ENCODE measurements around the gene RABIF. TPM values are rescaled to one million over a fixed set of nuclear protein-coding genes. Genes with fewer than 3 reads are reported as not detected.

RABIF gene
- total and polyA plus RNA-seq, 9 donors, result 4.3 to 7.3 (median 6.2) TPM

DNA sequence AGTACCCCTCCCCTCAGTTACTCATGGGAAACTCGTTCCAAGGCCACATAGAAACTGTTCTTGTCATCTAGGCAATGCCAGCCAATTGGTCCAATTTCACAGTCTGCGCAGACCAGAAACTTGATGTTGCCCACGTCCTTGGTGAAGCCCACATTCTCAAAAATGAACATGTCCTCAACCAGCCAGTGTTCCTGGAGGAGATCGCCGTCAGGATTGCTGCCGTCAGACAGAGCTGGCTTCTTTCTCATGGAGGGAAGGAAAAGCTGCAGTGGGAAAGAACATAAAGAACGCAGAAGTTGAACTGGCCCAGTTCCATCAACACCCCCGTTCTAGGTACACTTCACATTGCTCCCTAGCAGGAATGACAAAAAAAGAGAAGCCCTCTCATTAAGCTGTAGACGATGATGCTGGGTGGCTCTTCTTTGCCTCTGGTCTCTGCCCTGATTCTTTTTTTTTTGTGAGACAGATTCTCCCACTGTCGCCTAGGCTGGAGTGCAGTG lies 7.9 kb downstream of the RABIF start:
- Histone ChIP-seq H3K4me3 (ENCODE audit: low read length) (no peak overlapping the region), H3K27ac (ENCODE audit: low read length) (no peak overlapping the region), H3K9me3 (replicated peaks; ENCODE audit: control insufficient read depth, low read depth, low read length) (no peaks in the 10 kb centered on the region), H3K36me3 (ENCODE audit: control insufficient read depth, insufficient read depth, low read length) (peaks cover 23% of the 10 kb centered on the region), H3K4me1 (ENCODE audit: control insufficient read depth, insufficient read depth, low read length) (no peaks in the 10 kb centered on the region), H3K27me3 (ENCODE audit: control insufficient read depth, insufficient read depth, low read length) (no peaks in the 10 kb centered on the region)
- WGBS (ENCODE audit: insufficient coverage), result 94% methylated on average over 3 of the region's 10 CpGs
- no peak for DNase-seq

DNA sequence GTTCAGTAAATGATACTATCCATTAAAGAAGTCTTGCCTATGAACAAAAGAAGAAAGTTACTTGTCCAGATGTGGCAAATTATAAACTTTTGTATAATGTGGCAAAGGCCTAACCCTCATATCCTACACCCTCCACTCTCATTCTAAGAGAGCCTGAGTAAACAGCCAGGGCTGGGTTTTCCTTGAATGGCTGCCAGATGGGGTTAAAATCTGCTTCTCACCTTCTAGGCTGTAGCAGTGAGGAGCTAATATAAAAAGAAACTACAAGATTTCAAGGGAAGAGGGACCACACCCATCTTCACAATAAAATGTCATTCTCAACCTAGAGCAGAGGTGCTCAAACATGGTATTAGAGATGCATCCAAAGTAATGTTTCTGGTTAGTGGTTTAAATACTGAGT lies 8.9 kb downstream of the RABIF start:
- no peaks in the 10 kb centered on the region for H3K9me3 ChIP-seq (replicated peaks; ENCODE audit: control insufficient read depth, low read depth, low read length)
- H3K27ac ChIP-seq (ENCODE audit: low read length), result no peak overlapping the region
- no peaks in the 10 kb centered on the region for H3K27me3 ChIP-seq (ENCODE audit: control insufficient read depth, insufficient read depth, low read length)
- no peaks in the 10 kb centered on the region for H3K4me1 ChIP-seq (ENCODE audit: control insufficient read depth, insufficient read depth, low read length)
- no peak for DNase-seq
- H3K36me3 ChIP-seq (ENCODE audit: control insufficient read depth, insufficient read depth, low read length), result peaks cover 23% of the 10 kb centered on the region
- no peak overlapping the region for H3K4me3 ChIP-seq (ENCODE audit: low read length)

DNA sequence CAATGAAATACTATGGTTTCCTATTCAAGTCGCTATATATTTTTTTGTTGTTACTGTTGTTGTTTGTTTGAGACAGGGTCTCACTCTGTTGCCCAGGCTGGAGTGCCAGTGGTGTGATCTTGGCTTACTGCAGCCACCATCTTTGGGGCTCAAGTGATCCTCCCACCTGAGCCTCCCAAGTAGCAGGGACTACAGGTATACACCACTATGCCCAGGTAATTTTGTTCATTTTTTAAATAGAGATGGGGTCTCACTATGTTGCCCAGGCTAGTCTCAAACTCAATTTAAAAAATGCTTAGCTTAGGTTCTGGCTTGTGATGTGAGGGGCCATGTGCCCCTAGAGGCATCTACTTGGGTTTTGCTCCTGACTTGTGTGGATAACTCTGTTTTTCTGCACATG lies 9.8 kb downstream of the RABIF start:
- H3K9me3 ChIP-seq (replicated peaks; ENCODE audit: control insufficient read depth, low read depth, low read length), result no peaks in the 10 kb centered on the region
- H3K36me3 ChIP-seq (ENCODE audit: control insufficient read depth, insufficient read depth, low read length), result peaks cover 23% of the 10 kb centered on the region
- WGBS (ENCODE audit: insufficient coverage), result no CpG with 5 or more reads among the region's 1 CpG
- no peak overlapping the region for H3K4me3 ChIP-seq (ENCODE audit: low read length)
- no peaks in the 10 kb centered on the region for H3K4me1 ChIP-seq (ENCODE audit: control insufficient read depth, insufficient read depth, low read length)
- no peaks in the 10 kb centered on the region for H3K27me3 ChIP-seq (ENCODE audit: control insufficient read depth, insufficient read depth, low read length)
- no peak for DNase-seq
- H3K27ac ChIP-seq (ENCODE audit: low read length), result no peak overlapping the region

DNA sequence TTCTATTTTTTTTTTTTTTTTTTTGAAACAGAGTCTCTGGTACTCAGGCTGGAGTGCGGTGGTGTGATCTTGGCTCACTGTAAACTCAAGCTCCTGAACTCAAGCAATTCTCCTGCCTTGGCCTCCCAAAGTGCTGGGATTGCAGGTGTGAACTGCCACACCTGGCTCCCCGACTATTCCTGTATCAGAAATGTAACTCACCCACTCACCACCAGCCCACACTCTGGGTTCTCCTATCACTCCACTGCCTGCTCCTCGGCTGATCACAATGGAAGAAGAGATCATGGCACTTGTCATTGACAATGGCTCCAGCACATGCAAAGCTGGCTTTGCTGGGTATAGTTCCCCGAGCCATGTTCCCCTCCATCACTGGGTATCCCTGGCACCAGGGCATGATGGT lies 15.9 kb downstream of the RABIF start:
- Histone ChIP-seq H3K4me3 (ENCODE audit: low read length) (no peak overlapping the region), H3K36me3 (ENCODE audit: control insufficient read depth, insufficient read depth, low read length) (peaks cover 4% of the 10 kb centered on the region), H3K27me3 (ENCODE audit: control insufficient read depth, insufficient read depth, low read length) (no peaks in the 10 kb centered on the region), H3K9me3 (replicated peaks; ENCODE audit: control insufficient read depth, low read depth, low read length) (no peaks in the 10 kb centered on the region), H3K27ac (ENCODE audit: low read length) (no peak overlapping the region), H3K4me1 (ENCODE audit: control insufficient read depth, insufficient read depth, low read length) (no peaks in the 10 kb centered on the region)
- WGBS (ENCODE audit: insufficient coverage), result 100% methylated on average over 3 of the region's 4 CpGs
- DNase-seq, result no peak

DNA sequence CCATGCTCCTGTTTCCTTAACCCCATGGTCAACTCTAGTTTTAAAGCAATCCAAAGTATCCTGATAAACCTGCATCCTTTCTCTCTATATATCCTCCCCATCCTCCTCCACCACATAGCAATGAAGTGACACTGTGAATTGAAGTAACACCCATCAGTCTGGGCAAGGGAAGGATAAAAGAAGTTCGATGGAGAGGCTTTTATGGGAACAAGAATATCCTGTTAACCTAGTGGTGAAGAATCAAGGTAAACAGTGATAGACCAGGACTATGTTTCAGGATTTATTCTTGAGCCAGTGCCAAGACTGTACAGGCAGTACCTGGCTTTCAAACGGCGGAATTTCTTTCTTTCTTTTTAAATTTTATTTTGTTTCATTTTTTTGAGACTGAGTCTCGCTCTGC lies 17.6 kb downstream of the RABIF start:
- Histone ChIP-seq H3K4me1 (ENCODE audit: control insufficient read depth, insufficient read depth, low read length) (no peaks in the 10 kb centered on the region), H3K9me3 (replicated peaks; ENCODE audit: control insufficient read depth, low read depth, low read length) (no peaks in the 10 kb centered on the region), H3K4me3 (ENCODE audit: low read length) (no peak overlapping the region), H3K36me3 (ENCODE audit: control insufficient read depth, insufficient read depth, low read length) (no peaks in the 10 kb centered on the region), H3K27me3 (ENCODE audit: control insufficient read depth, insufficient read depth, low read length) (no peaks in the 10 kb centered on the region), H3K27ac (ENCODE audit: low read length) (no peak overlapping the region)
- no peak for DNase-seq
- 40% methylated on average over 1 of the region's 4 CpGs for WGBS (ENCODE audit: insufficient coverage)

DNA sequence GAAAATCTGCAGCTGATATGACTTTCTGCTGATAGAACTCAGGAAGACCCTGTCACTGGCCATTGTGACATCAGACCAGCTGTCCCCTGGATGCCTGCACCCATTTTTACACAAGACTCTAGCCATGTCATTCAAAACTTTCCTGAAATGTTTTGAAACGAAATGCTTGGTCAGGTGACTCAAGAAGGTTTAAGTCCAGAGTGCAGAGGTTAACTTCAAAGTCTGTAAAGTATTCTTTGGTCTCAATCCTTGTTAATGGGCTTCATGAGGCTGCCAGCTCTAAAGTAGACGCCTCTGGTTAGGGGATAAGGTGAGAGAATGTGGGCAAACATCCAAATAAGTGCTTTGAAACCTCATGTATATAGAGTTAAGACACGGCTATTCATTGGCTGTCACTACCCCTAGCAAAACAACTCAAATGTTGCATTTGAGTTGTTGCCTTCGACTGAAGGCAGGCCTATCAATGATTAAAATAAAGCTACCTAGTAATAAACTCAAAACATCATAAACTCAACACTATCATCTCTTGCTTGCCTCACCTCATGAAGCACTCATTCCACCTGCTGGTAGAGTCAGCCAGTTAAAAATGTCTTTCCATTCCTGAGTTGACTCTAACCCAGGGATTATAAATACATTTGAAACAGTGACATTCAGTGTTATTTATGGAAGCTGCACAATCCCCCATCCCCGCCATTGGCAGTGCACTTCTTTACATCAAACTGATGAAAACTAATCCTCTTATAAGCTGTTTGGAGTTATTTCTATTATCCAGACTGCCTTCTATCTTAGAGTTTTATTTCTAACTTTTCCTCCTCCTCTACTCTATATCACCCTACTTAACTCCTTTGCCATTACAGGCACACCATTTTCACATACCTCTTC lies 26.0 kb downstream of the RABIF start:
- Histone ChIP-seq H3K27ac (ENCODE audit: low read length) (no peak overlapping the region), H3K9me3 (replicated peaks; ENCODE audit: control insufficient read depth, low read depth, low read length) (no peaks in the 10 kb centered on the region), H3K4me1 (ENCODE audit: control insufficient read depth, insufficient read depth, low read length) (peaks cover 12% of the 10 kb centered on the region), H3K27me3 (ENCODE audit: control insufficient read depth, insufficient read depth, low read length) (no peaks in the 10 kb centered on the region), H3K36me3 (ENCODE audit: control insufficient read depth, insufficient read depth, low read length) (no peaks in the 10 kb centered on the region), H3K4me3 (ENCODE audit: low read length) (no peak overlapping the region)
- DNase-seq, result no peak
- WGBS (ENCODE audit: insufficient coverage), result 19% methylated on average over 2 of the region's 5 CpGs

DNA sequence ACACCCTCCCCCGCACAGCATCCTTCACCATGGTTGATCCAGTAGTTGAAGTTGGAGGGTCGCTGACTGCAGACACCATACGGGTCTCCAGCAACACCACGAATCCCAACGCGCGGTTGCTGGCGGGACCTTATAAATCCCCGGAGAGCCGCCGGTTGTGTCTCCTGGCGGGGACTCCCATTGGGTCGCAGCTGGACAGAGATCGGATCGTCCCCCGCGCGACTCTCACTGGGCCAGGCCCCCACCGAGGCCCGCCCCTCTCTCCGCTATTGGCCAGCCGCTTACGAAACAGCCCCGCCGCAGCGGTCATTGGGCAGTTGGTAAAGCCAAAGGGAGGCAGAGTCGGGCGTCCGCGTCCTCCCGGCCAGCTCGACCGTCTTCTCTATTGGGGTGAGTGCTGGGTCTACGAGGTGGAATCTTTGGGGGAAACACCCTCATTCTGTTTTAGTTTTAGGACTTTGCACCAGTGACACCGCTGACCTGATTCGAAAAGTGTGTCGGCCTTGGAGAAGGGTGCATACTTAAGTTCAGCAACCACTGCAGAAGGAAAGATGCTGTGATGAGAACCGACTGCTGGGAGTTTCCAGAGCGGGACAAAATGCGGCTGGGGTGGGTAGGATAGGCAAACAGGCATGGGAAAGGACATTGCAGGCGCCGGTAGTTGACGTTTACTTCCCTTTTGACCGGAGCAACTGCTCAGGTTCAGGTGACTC lies 27.4 kb downstream of the RABIF start:
- DNase-seq, result peak; percentile 92
- H3K9me3 ChIP-seq (replicated peaks; ENCODE audit: control insufficient read depth, low read depth, low read length), result no peaks in the 10 kb centered on the region
- under 1% methylated on average over 37 of the region's 44 CpGs for WGBS (ENCODE audit: insufficient coverage)
- H3K27me3 ChIP-seq (ENCODE audit: control insufficient read depth, insufficient read depth, low read length), result no peaks in the 10 kb centered on the region
- H3K4me1 ChIP-seq (ENCODE audit: control insufficient read depth, insufficient read depth, low read length), result peaks cover 15% of the 10 kb centered on the region
- H3K36me3 ChIP-seq (ENCODE audit: control insufficient read depth, insufficient read depth, low read length), result no peaks in the 10 kb centered on the region
- peak overlapping the region; percentile 3 for H3K27ac ChIP-seq (ENCODE audit: low read length)
- H3K4me3 ChIP-seq (ENCODE audit: low read length), result peak overlapping the region; percentile 72

DNA sequence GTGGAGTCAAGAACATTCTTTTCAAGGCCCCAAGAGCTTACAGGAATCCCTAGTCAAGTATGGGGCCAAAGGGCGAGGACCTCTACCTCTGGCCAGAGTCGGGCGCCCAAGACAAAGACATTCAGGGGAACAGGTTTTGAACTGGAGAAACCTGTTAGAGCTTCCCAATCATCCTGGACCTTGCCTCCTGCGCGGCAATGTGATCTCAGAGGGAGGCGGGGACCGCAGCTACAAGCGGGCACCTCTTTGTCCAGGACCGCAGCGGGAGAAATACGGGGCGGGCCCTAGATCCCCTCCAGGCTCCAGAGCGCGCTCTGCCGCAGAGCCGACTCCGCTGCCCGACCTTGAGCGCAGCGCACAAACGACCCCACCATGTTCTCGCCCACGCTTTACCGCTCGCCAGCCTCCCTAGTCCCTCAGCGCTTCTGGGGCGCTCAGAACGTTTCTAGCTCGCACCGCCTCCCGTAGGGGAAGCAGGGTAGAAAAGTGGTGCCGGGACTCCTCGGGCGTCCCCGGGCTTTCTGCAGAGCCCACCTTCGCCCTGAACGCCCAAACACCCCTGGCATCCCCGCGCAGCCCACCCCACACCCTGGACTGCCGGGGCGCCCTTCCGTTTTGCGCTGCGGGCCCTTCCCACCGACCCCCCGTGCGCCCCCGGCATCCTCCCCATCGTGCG lies 28.1 kb downstream of the RABIF start:
- peak; percentile 25 for DNase-seq
- no peaks in the 10 kb centered on the region for H3K9me3 ChIP-seq (replicated peaks; ENCODE audit: control insufficient read depth, low read depth, low read length)
- H3K36me3 ChIP-seq (ENCODE audit: control insufficient read depth, insufficient read depth, low read length), result no peaks in the 10 kb centered on the region
- 2% methylated on average over 33 of the region's 50 CpGs for WGBS (ENCODE audit: insufficient coverage)
- H3K4me3 ChIP-seq (ENCODE audit: low read length), result peak overlapping the region; percentile 72
- no peak overlapping the region for H3K27ac ChIP-seq (ENCODE audit: low read length)
- peaks cover 15% of the 10 kb centered on the region for H3K4me1 ChIP-seq (ENCODE audit: control insufficient read depth, insufficient read depth, low read length)
- no peaks in the 10 kb centered on the region for H3K27me3 ChIP-seq (ENCODE audit: control insufficient read depth, insufficient read depth, low read length)

DNA sequence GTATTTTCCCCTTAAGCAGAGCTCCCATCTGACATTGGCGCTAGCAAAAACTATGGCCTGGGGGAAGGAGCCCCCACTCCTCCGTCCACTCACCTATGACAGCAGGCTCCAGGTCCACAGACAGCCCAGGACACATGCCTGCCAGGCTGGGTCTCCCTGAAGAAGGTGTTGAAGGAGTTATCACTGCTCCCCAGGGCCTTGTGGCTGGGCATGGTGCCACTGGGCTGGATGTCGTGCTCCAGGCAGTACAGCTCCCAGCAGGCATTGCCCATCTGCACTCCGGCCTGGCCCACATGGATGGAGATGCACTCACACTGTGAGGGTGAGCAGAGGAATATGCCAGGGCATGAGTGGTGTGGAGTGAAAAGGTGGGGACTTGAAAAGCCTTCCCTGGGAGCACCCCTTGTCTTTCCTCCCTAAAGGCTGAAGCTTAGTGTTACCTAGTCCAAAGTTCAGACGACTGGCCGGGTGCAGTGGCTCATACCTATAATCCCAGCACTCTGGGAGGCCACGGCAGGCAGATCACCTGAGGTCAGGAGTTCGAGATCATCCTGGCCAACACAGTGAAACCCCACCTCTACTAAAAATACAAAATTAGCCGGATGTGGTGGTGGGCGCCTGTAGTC lies 30.0 kb downstream of the RABIF start:
- H3K4me1 ChIP-seq (ENCODE audit: control insufficient read depth, insufficient read depth, low read length), result peaks cover 15% of the 10 kb centered on the region
- H3K4me3 ChIP-seq (ENCODE audit: low read length), result no peak overlapping the region
- H3K36me3 ChIP-seq (ENCODE audit: control insufficient read depth, insufficient read depth, low read length), result no peaks in the 10 kb centered on the region
- WGBS (ENCODE audit: insufficient coverage), result 79% methylated on average over 5 of the region's 10 CpGs
- DNase-seq, result no peak
- peak overlapping the region; percentile 48 for H3K27ac ChIP-seq (ENCODE audit: low read length)
- no peaks in the 10 kb centered on the region for H3K27me3 ChIP-seq (ENCODE audit: control insufficient read depth, insufficient read depth, low read length)
- no peaks in the 10 kb centered on the region for H3K9me3 ChIP-seq (replicated peaks; ENCODE audit: control insufficient read depth, low read depth, low read length)

DNA sequence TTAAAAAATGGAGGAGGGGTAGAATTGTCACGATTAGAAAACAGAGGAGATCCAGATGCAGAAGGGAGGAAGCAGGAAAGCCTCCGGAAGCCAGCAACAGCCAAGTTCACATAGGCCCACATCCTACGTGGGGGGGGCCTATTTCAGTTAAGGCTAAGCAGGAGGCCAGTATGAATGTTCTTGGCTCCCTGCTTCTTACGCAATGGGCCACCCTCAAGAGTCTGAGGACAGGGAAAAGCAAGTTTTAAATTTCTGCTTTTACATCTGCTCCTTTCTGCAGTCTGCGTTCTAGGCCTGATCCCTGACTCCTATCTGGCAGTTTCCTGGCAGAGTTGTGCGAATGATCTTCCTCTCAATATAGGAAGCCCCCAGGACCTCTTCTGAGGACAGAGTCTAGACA lies 30.6 kb downstream of the RABIF start:
- Histone ChIP-seq H3K4me3 (ENCODE audit: low read length) (no peak overlapping the region), H3K27ac (ENCODE audit: low read length) (peak overlapping the region; percentile 48), H3K27me3 (ENCODE audit: control insufficient read depth, insufficient read depth, low read length) (no peaks in the 10 kb centered on the region), H3K9me3 (replicated peaks; ENCODE audit: control insufficient read depth, low read depth, low read length) (no peaks in the 10 kb centered on the region), H3K36me3 (ENCODE audit: control insufficient read depth, insufficient read depth, low read length) (no peaks in the 10 kb centered on the region), H3K4me1 (ENCODE audit: control insufficient read depth, insufficient read depth, low read length) (peaks cover 15% of the 10 kb centered on the region)
- DNase-seq, result peak; percentile 87
- WGBS (ENCODE audit: insufficient coverage), result 31% methylated on average over 3 of the region's 6 CpGs
